Femur (tissue), 1 donor: ENCODE measurements around the gene IL17D.
"Not testable (repeated sequence)": the region's sequence is repeated elsewhere in the genome, so short reads cannot be mapped to it uniquely, and the experiment has no call there.

ENCODE experiments used
- DNase-seq: peaks from one replicate; pipeline ENCODE4 v3.0.0-alpha.2; 2017

The IL17D gene

GRCh38 chr13:20702915-20703779 is at the start of gene IL17D:
Gene IL17D, plus strand, starts transcription at chr13:20703699. Its CDS starts 303 bp downstream, at chr13:20704002.
- peak; percentile 57 for DNase-seq

GRCh38 chr13:20654156-20654555 is 49.3 kb upstream of the IL17D start:
- no peak for DNase-seq

- no peak for DNase-seq
These were observed 45.0 kb upstream of the IL17D start for GRCh38 chr13:20658451-20659040.

- no peak for DNase-seq
These were observed 39.1 kb upstream of the IL17D start for GRCh38 chr13:20664351-20664750.

- no peak for DNase-seq
These were observed 36.6 kb upstream of the IL17D start for GRCh38 chr13:20666948-20667347.

- no peak for DNase-seq
These were observed 35.6 kb upstream of the IL17D start for GRCh38 chr13:20667857-20668437.

GRCh38 chr13:20669162-20669561 is 34.3 kb upstream of the IL17D start:
- no peak for DNase-seq

- no peak for DNase-seq
These were observed 31.7 kb upstream of the IL17D start for GRCh38 chr13:20671789-20672188.

- DNase-seq = no peak
These were observed 30.7 kb upstream of the IL17D start for GRCh38 chr13:20672772-20673171.

GRCh38 chr13:20673715-20674114 is 29.8 kb upstream of the IL17D start:
- no peak for DNase-seq

GRCh38 chr13:20676213-20676612 is 27.3 kb upstream of the IL17D start:
- no peak for DNase-seq

- DNase-seq = not testable (repeated sequence)
These were observed 24.9 kb upstream of the IL17D start for GRCh38 chr13:20678606-20679005.

GRCh38 chr13:20679879-20680278 is 23.6 kb upstream of the IL17D start:
- DNase-seq = no peak

- DNase-seq = no peak
These were observed 23.0 kb upstream of the IL17D start for GRCh38 chr13:20680416-20681080.

- not testable (repeated sequence) for DNase-seq
These were observed 22.0 kb upstream of the IL17D start for GRCh38 chr13:20681481-20681880.

GRCh38 chr13:20682061-20682460 is 21.4 kb upstream of the IL17D start:
- DNase-seq = no peak

- DNase-seq = no peak
These were observed 19.5 kb upstream of the IL17D start for GRCh38 chr13:20684041-20684440.

GRCh38 chr13:20684546-20684945 is 19.0 kb upstream of the IL17D start:
- no peak for DNase-seq

- no peak for DNase-seq
These were observed 18.4 kb upstream of the IL17D start for GRCh38 chr13:20685092-20685491.

GRCh38 chr13:20686167-20686566 is 17.3 kb upstream of the IL17D start:
- DNase-seq = no peak

- DNase-seq = no peak
These were observed 16.5 kb upstream of the IL17D start for GRCh38 chr13:20686863-20687579.

- no peak for DNase-seq
These were observed 14.2 kb upstream of the IL17D start for GRCh38 chr13:20689291-20689690.

- DNase-seq = no peak
These were observed 11.9 kb upstream of the IL17D start for GRCh38 chr13:20691616-20692015.
